ENCODE results near the gene UCN3.
A peak's percentile ranks its signal among the peaks of the same experiment; 100 is the strongest.

Gene UCN3, protein sequence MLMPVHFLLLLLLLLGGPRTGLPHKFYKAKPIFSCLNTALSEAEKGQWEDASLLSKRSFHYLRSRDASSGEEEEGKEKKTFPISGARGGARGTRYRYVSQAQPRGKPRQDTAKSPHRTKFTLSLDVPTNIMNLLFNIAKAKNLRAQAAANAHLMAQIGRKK
- 0 reads per million in 3 experiments for total RNA-seq

DNA sequence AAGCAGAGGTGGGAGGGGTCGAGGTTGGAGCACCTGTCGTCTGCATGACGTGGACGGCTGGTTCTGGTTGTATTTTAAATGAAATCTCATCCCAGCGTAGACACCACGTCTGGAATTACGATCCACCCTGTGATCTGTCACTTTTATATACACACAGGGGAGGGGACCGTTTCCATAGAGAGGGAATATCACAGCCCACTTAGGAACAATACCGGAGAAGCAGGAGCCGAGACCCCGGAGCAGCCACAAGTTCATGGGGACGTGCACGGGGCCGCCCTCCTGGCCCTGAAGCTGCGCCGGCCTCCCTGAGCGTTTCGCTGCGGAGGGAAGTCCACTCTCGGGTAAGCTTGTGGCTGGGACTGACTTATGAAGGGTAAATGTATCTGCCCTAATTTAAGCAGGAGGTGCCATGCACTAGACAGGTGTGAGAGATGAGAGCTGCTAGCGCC lies at the start of gene UCN3:
TSS of gene UCN3 (plus strand) at position 77 of the 449 bp plus-strand sequence. CDS start 8,755 bp downstream, outside the sequence.
- DNase-seq, result no peak

DNA sequence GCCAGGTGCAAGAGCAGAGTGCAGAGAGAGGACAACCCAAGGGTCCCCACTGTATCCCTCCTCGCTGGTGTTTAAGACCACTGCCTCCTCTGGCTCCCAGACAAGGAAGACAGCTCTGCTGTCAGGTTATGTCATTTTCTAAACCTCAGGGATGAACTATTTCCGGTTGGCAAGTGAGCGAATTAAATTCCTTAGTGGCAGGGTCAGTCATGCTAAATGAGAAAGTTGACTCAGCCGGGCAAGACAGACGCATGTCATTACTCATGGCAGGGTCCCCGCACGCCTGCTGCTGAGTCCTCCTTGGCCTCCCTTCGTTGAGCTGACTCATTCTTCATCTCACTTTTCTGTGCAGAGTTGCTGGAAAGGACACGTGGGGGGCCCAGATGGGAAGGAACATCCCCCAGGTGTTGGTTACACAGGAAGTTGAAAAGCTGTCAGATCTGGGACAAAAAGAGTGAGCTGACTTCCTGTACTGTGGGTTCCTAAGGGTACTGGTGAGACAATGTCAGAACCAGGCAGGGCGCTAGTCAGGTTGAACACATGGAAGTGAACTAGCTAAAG lies 47.1 kb upstream of the UCN3 start:
- peak; percentile 46 for DNase-seq

DNA sequence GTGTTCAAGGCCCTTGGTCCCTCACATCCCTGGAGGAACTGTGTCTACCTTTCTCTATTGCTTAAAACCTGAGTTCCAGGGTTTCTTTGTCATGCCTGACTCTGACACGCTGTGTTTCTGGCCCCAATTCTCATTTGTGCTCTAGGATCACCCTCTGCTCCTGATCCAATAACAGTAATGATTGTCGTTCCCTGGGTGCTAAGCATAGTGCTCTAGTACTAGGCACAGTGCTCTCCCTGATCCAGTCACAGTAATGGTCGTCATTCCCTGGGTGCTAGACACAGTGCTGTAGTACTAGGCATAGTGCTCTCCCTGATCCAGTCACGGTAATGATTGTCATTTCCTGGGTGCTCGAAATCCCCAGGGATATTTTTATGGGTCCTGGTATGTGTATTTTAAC lies 46.6 kb upstream of the UCN3 start:
- DNase-seq, result no peak

DNA sequence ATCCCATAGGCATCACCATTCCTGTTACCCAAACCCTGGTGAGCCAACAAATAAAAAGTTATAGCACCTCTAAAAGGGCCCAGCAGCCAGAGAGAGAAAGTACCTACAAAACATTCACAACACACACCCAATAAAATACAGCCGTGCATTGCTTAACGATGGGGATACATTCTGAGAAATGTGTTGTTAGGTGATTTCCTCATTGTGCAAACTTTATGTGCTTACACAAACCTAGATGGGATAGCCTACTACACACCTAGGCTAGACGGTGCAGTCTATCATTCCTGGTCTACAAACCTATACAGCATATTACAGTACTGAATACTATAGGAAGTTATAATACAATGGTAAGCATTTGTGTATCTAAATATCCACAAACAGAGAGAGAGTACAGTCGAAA lies 44.9 kb upstream of the UCN3 start:
- no peak for DNase-seq

DNA sequence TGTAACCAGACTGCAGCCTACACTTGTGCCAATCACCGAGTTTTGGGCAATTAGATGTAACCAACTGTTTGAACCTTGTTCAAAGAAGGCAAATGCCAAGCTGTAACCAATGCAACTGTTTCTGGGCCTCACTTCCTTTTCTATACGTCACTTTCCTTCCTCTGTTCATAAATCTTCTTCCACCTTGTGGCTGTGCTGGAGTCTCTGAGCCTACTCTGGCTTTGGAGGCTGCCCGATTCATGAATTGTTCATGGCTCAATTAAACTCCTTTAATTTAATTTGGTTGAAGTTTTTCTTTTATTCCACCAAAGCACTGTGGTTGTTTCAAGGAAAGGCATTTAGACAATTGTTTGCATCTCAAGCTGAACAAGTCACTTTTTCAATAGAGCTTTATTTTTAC lies 43.5 kb upstream of the UCN3 start:
- DNase-seq, result no peak

DNA sequence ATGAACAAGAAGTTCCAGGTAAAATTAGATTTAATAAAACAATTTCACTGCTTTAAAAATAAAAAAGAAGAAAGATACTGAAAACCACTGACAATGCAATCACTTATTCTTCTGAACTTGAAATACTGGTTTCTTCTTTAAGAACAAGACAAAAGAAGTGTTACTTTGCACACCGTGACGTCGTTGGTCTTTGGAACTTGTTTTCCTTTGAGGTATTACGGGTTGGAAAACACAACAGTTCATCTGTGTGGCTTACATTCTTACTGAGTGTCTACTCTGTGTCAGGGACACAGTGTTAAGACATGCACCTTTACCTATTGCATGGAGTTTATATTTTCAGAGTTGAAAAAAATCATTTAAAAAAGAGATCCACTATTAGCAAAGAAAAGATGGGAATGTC lies 41.3 kb upstream of the UCN3 start:
- DNase-seq, result no peak

DNA sequence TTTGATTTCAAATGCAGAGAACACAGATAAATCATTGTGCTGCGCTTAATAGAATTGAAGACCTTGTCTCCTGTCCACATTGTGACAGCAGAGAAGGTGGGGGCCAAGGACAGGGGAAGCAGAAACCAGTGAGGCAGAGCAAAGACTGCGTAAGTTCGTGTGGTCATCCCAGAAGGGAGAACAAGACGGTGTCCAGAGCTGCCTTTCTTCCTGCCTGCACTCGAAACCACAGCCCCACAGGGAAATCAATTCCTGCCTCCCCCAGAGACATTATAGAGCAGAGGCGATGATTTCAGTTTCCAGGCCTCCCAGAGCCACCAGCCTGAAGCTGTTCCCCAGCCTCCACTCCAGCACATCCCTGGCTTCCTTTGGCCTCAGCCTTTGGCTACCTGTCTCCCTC lies 39.7 kb upstream of the UCN3 start:
- DNase-seq, result no peak

DNA sequence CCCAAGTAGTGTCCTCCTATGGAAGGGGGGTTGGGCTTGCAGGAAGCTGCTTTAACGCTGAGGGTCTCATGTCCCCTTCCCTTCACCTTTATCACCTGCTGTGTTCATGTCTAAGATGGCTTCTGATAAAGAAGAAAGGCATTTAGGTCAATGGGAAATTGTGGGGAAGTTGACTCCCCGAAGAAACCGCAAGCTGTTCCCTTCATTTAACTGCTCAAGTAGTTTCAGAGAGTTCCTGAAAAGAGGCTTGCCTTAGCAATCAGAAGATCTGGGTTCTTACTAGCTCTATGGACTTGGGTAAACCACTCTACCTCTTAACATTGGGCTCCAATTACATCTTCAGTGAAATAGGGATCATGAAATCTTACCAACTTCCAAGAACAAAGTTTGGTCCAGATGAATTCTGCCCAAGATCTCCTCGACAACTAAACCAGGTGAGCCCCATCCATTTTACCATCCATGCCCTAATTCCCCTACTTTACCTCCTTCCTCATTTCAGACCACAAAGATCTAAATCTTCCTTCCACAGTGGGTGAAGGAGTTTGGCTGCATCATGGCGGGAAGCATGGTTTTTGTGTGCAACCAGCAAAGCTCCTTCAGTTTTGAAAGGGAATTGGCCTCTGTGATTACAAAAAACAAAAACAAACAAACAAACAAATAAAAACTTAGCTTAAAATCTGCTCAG lies 30.4 kb upstream of the UCN3 start:
- DNase-seq, result peak; percentile 15

DNA sequence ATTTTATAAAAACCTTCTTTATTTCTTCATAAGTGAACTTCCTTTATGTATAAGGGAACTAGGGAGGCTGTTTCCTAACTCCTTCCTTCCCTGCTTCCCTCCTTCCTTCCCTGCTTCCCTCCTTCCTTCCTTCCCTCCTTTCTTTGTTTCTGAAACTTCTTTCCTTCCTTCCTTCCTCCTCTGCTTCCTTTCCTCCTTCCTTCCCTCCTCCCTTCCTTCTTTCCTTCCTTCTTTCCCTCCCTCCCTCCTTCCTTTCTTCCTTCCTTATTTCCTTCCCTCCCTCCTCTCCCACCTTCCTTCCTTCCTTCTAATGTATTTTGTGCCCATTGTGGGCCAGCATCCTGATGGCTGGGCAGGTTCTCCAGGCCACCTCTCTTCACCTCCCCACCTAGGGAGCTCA lies 26.8 kb upstream of the UCN3 start:
- DNase-seq, result no peak

DNA sequence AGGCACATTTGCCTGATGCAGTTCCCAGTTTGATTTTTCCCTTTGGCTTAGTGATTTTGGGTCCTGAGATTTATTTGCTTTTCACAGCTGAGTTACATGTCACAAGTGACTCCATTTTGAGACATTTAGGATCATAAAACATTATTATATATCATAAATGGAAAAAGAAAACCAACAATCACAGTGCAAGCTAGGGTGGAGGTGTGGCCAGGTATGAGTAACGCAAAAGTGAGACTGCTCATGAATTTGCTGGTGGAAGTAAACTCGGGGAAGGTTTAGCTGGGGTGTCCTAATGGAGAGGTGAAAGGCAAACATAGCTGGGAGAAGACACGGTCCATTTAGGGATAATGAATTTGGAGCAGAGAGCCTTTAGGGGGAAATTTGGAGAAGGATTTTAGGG lies 21.7 kb upstream of the UCN3 start:
- no peak for DNase-seq

DNA sequence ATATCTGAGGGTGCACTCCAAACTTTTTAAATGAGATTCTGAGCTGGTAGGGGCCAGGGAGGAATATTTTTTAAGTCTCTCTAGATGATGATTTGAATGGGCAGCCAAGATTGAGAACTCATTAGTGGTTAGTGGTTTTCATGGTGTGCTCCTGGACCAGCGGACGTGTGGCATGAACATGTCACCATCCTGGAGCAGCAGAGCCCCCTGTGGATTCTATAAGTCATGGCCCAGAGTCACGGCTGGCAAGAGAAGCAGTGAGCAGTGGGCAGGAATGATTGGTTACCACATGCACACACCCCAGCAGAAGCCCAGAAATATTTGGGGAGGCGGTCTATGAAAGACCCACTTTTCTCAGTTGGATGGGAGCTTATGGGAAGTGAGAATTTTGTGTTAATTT lies 21.2 kb upstream of the UCN3 start:
- no peak for DNase-seq

DNA sequence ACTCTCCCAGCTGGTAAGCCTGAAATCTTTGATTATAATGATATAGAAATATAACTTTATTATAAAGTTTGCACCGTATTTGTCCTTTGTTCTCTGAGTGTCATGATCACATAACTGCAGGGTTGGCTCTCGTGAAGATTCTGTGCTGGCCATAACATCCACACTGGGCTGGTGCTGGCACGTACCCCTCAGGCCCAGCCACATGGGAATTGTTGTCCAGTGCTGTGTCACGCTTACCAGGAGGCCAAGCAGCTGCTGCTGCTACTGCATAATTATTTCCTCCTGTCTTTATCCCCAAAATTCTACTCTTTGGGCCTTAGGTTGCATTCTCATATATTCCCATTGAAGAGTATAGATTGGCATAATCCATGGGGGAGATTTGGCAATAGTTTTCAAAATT lies 20.8 kb upstream of the UCN3 start:
- DNase-seq, result no peak

DNA sequence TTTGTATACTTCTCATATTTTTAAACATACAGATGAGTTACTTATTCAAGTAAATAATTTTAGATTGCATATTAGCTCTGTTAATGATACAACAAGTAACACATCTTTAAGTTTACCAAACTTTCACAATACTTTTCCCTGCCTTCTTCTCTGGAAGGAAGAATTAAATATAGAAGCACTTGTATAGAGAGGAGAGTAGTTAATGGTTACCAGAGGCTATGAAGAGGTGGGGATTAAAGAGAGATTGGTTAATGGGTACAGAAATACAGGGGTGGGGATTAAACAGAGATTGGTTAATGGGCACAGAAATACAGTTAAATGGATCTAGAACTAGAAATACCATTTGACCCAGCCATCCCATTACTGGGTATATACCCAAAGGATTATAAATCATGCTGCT lies 20.0 kb upstream of the UCN3 start:
- DNase-seq, result no peak

DNA sequence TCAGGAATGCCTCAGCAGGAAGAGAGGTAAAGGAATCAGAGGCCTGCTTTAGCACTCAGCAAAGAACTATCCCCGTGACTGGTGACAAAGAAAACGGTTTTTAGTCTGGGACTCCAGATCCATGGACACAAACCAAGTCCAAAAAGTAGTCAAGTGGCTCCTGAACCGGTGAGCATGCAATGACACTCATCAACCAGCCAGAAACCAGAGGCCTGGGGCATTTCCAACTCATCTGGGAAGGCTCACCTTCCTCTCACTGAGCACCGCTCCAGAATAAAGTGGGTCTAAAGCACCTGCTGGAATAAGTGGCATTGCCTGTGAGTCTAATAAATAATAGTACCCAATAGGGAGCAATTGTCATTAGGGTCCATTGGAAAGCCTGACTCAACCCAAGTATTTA lies 17.9 kb upstream of the UCN3 start:
- DNase-seq, result no peak

DNA sequence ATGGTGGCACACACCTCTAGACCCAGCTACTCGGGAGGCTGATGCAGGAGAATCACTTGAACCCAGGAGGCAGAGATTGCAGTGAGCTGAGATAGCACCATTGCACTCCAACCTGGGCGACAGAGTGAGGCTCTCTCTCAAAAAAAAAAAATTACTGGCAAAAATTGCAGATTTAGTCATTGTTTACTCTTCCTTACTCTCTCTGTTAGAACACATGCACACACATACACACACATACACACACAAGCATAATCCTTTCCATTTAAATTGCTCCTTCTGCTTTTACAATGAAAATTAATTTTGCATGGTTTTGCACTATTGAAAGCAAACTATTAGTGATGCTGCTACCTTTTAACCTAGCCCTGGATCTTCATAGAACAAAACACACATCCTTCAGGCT lies 15.4 kb upstream of the UCN3 start:
- no peak for DNase-seq

DNA sequence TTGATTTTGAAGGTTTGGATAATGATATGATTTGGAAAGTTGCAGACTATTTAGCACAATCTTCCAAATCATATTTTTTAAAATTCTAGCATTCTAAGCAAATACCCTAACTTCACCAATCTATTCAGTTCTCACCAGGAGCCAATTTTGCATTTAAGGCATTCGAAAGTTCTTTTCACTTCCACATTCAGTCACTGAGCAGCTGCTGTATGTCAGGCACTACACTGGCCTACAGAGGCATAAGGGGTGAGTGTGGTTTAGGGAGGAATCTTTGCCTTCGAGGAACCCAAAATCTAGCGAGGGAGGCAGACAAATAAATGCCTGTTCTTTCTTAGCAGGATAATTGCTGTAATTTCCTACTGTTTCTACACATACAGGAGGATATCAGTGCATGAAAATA lies 10.7 kb upstream of the UCN3 start:
- DNase-seq, result no peak

DNA sequence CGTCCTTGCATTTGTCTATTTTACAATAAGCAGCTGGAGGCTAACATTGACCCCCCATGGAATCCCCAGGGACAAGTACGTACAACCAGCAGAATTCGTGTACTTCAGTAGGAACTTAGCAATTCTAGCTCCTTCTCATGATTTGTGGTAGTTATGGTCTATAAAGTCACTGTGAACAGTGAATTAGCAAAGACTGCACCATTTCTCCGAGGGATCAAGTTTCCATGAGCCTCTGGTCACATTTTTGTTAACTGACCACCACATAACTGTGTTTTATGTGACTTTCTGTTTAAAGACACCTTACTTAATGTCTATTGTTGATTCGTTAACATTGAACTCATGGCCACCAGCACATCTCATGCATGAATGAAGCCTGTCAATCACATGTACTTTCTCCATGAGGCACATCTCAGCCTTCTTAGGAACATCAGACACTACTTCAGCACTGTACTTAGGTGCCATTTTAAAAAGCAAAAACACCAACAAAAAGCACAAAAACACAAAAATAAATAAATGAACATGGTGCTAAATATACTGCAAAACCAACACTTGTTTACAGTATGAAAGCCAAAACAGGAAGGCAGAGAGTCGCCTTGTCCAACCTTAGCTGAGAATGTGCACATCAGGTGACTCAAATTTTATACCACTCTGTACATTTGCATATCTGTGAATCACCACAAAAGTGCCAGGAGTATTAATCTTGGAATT lies 9.0 kb upstream of the UCN3 start:
- no peak for DNase-seq

DNA sequence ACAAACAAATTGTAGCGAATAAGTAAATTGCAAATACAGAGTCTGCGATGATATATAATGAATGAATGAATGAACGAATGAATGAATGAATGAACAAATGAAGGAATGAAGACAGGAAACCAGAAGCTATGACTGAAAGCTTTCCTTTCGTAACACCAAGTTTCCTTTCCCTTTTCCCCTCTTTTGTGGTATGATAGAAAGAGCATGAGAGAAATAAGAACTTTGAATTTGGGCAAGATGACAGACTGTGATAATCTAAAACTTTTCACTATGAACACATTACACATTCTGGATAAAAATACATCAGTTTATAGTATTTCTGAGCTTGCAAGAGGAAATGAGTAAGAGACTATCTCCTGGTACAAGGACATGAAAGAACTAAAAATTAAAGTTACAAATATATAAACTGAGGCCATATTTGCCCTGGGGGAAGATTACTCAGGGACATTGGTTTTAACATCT lies 8.4 kb upstream of the UCN3 start:
- no peak for DNase-seq

DNA sequence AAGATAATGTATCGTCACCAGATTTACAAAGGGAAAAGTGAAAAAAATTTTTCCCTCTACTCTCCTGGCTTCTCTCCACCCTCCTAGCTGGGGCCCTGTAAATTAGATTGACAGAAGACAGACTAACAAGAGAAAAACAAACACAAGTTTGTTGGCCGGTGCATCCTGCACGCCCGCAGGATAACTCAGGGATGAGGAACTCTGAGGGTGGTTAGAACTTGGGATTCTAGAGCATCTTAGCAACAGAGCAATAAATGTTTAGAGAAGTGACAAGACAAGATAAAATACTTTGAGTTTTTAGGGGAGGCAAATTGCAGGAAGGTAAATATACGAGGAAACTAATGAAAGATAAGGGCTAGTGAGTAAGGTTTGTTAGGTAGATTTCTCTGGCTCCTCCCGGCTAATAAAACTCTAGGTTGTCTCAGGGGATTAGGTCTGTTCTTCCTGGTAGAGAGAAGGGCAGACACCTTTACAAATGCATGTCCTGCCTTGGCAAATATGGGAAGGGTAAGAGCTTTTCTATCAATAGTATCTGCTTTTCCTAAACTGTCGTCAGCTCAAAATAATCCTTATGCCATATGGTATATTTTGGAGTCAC lies 4.3 kb upstream of the UCN3 start:
- no peak for DNase-seq

DNA sequence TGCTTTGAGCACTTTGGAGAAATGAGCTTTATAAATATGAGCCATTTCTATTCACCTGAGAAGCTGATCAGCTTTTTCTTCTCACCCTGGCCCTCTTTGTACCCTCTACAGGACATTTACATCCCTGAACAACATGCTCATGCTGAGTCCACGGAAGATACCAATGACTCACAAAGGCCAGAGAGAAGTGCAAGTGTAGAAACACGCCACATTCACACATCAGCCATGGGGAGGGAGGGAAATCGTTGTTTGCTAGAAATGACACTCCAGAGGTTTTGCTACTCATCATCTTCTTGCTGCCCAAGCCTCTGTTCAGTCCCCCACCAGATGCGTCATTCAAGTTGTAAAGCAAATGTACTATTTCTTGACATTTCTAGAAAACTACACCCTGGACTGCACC lies 2.8 kb upstream of the UCN3 start:
- no peak for DNase-seq

DNA sequence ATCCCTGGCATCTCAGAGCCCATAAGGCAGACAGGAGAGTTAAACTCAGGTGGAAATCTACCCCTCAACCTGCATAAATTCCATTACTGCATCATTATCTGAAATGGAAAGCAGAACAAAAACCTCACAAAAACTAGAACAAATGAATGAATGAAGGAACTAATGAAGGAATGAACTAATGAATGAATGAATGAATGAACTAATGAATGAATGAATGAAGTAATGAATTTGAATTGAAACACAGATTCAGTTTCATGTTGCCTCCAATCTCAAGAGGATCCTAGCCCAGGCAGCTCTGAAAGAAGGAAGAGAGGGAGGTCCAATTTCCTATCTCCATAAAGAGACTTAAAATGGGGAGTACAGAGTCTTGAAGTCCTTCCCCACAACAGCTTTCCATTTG lies 1.9 kb upstream of the UCN3 start:
- DNase-seq, result no peak

DNA sequence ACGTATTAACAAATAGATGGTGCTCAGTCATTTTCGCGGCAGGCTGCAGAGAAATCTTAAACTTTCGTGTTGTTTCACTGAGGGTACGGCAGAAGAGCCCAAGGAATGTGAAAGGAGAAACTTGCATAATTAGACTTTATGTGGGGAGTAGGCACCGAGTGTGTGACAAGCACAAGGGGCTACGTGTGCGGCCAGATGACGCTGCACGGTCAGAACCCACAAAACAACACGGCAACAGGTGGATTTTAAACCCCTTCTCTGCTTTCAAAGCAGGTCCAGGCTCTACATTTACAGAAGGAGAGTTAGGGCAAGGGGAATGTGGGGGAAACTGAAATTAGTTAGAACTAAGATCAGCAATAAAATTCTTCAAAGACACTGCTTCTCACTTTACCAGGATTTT lies 392 bp upstream of the UCN3 start:
- no peak for DNase-seq

DNA sequence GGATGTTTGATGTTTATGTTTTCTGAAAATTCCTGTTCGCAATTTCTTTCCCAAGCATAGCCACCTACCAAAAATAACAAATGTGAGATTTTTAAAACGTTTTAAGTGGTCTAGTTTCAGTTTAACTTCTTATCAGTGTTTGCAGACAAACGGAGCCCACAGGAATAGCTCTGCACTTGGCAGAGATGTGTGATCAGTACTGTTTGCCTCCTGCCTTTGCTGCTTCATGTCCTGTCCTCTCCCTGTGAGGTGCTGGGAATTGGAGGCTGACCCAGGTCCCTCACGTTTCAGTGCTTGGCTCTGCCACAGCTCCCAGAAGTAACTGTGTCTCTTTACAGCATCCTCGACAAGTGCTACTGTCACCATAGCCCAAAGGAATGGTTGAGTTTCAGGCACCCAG lies 1.2 kb downstream of the UCN3 start:
- DNase-seq, result no peak
